ENCODE results near the gene DCTN3. TPM values are rescaled to one million over a fixed set of nuclear protein-coding genes. Genes with fewer than 3 reads are reported as not detected.

DCTN3 gene
- total RNA-seq, 1 donor: 74.1 TPM

GRCh38 chr9:34575862-34576596 is 44.3 kb downstream of the DCTN3 start:
- no peak for DNase-seq (ENCODE audit: low read depth in 2 of 3, low spot score in 2 of 3)

- DNase-seq (ENCODE audit: low read depth in 2 of 3, low spot score in 2 of 3): no peak
Observed at GRCh38 chr9:34575241-34575640, 45.1 kb downstream of the DCTN3 start.

- no peak for DNase-seq (ENCODE audit: low read depth in 2 of 3, low spot score in 2 of 3)
Observed at GRCh38 chr9:34574571-34574970, 45.7 kb downstream of the DCTN3 start.

- no peak for DNase-seq (ENCODE audit: low read depth in 2 of 3, low spot score in 2 of 3)
Observed at GRCh38 chr9:34573599-34574325, 46.5 kb downstream of the DCTN3 start.

- no peak for DNase-seq (ENCODE audit: low read depth in 2 of 3, low spot score in 2 of 3)
Observed at GRCh38 chr9:34572628-34573027, 47.7 kb downstream of the DCTN3 start.

- no peak for DNase-seq (ENCODE audit: low read depth in 2 of 3, low spot score in 2 of 3)
Observed at GRCh38 chr9:34572092-34572491, 48.2 kb downstream of the DCTN3 start.

GRCh38 chr9:34571481-34571810 is 48.8 kb downstream of the DCTN3 start:
- no peak for DNase-seq (ENCODE audit: low read depth in 2 of 3, low spot score in 2 of 3)

GRCh38 chr9:34570809-34571480 is 49.4 kb downstream of the DCTN3 start:
- DNase-seq (ENCODE audit: low read depth in 2 of 3, low spot score in 2 of 3): no peak

GRCh38 chr9:34570376-34570775 is 49.9 kb downstream of the DCTN3 start:
- DNase-seq (ENCODE audit: low read depth in 2 of 3, low spot score in 2 of 3): no peak

- no peak for DNase-seq (ENCODE audit: low read depth in 2 of 3, low spot score in 2 of 3)
Observed at GRCh38 chr9:34568774-34569173, 51.5 kb downstream of the DCTN3 start.

- DNase-seq (ENCODE audit: low read depth in 2 of 3, low spot score in 2 of 3): no peak
Observed at GRCh38 chr9:34568133-34568532, 52.2 kb downstream of the DCTN3 start.

- DNase-seq (ENCODE audit: low read depth in 2 of 3, low spot score in 2 of 3): no peak
Observed at GRCh38 chr9:34566972-34567371, 53.3 kb downstream of the DCTN3 start.

- no peak for DNase-seq (ENCODE audit: low read depth in 2 of 3, low spot score in 2 of 3)
Observed at GRCh38 chr9:34566322-34566721, 54.0 kb downstream of the DCTN3 start.

GRCh38 chr9:34565856-34566255 is 54.4 kb downstream of the DCTN3 start:
- DNase-seq (ENCODE audit: low read depth in 2 of 3, low spot score in 2 of 3): no peak

- DNase-seq (ENCODE audit: low read depth in 2 of 3, low spot score in 2 of 3): no peak
Observed at GRCh38 chr9:34564617-34565016, 55.7 kb downstream of the DCTN3 start.

Small RNAs within 50 kb of the gene (small RNA-seq; reads per million reads assigned to genes)
- not detected for gene CCL27

Other genes with a start within 250 kb of the DCTN3 start
- gene MYORG, start 243.6 kb downstream of the DCTN3 start, total RNA-seq: 1.3 TPM
- gene FAM219A, start 161.9 kb downstream of the DCTN3 start, total RNA-seq: 3.2 TPM
- not detected for gene DNAI1, start 161.7 kb downstream of the DCTN3 start, total RNA-seq
- not detected for gene ENHO, start 97.5 kb downstream of the DCTN3 start, total RNA-seq
- gene CNTFR, start 30.8 kb downstream of the DCTN3 start, total RNA-seq: not detected
- gene RPP25L, start 8.4 kb downstream of the DCTN3 start, total RNA-seq: 61.7 TPM
- gene ARID3C, start 8.6 kb upstream of the DCTN3 start, total RNA-seq: not detected
- gene SIGMAR1, start 17.3 kb upstream of the DCTN3 start, total RNA-seq: 61.4 TPM
- 108 TPM for gene GALT, start 26.2 kb upstream of the DCTN3 start, total RNA-seq
- 11.8 TPM for gene IL11RA, start 31.7 kb upstream of the DCTN3 start, total RNA-seq
- gene CCL27, start 42.2 kb upstream of the DCTN3 start, total RNA-seq: not detected
- not detected for gene CCL19, start 70.8 kb upstream of the DCTN3 start, total RNA-seq
- not detected for gene CCL21, start 89.6 kb upstream of the DCTN3 start, total RNA-seq

Measured in hematopoietic multipotent progenitor cell (in vitro differentiated cells).